Cortex of kidney (tissue), 1 donor: Measurements from ENCODE around the gene ZDHHC7.

Experiments used
- DNase-seq: peaks from one replicate; lab custom pipeline; 2025; lab: John Stamatoyannopoulos, UW

ZDHHC7 gene

DNA sequence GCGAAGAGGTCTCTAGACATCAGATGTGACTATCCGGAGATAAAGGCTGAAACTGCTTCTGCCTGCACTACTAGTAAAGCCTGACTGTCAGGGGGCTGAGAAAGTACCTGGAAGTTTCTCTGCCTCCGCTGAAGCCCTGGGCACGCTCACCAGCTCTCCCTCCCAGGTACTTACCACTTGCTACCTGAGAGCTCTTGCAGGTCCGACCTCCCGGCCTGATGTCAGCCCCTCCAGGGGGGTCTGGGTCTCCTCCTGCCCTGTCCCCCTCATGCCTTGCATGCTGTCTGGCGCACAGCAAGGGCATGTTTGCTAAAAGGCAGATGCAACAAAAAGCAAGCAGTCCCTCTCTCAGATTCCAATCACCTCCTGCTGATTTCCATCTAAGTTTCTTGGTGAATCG lies 17.4 kb downstream of the ZDHHC7 start:
- no peak for DNase-seq

DNA sequence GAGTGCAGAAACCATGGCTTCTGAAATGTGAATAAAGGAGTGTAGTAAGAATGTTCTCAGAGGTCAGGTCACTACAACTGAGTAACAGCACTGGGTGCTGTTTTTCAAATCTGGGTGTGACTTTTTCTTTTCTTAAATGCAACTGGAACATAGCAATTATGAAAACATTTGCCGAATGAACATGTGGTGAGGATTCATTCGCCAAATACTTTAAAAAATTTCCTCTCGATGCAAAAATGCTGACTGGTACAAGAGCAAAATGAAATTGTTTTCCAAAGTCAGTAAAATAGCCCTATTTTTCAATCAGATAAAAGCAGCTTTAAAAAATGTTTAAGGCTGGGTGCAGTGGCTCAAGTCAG lies 18.6 kb downstream of the ZDHHC7 start:
- DNase-seq = no peak

DNA sequence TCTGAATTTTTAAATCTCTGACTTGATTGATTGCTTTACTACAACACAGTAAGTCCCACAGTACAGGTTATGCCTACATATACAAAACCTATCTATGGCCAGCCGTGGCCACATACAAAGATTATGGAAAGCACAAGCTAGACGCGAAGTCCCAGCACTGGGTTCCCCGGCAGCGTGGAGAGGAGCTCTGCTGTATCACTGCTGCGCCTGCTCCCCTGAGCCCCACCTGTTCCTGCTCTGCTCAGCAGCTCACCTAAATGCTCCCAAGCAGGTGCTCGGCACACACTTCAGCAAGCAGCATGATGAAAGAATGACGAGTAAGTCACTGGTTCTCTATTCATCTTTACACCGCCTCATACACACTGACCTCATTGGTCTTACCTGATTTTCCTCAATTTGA lies 20.6 kb downstream of the ZDHHC7 start:
- no peak for DNase-seq

DNA sequence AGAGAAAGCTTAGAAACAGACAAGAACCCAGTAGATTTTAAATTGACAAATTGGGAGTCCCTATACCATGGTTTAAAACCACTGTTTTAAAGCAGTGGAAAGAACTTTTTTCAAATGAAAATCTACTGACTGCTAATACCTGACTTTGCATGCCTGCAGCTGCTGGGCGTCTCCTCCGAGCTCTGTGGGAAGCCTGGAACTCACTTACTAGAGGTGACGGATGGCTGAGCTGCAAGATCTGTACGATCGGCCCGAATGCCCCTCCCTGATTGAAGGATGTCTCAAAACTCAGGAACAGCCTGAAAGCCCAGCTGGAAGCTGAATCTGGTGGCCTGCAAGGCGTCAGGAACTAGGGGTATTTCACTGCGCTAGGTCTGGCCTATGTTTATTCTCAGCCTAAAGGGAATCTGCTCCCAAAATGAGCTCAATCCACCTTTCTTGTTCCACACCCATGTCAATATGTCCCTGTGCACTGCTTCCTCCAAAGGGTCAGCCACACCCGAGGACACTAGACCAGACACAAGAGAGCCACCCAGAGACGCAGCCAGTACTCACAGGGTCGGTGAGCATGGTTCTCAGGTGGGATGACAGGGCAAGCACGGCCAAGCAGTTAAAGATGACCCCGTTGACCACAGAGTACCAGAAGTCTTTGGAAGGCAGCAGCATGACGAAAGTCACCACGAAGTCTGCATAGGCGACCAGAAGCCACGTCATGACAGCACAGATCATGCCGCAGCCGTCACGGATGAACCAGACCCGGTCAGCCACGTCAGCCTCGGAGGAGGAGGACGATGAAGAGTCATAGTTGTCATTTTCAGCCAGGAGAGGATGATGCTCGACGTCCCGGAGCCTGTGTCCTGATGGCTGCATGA lies 21.4 kb downstream of the ZDHHC7 start:
- DNase-seq = no peak

DNA sequence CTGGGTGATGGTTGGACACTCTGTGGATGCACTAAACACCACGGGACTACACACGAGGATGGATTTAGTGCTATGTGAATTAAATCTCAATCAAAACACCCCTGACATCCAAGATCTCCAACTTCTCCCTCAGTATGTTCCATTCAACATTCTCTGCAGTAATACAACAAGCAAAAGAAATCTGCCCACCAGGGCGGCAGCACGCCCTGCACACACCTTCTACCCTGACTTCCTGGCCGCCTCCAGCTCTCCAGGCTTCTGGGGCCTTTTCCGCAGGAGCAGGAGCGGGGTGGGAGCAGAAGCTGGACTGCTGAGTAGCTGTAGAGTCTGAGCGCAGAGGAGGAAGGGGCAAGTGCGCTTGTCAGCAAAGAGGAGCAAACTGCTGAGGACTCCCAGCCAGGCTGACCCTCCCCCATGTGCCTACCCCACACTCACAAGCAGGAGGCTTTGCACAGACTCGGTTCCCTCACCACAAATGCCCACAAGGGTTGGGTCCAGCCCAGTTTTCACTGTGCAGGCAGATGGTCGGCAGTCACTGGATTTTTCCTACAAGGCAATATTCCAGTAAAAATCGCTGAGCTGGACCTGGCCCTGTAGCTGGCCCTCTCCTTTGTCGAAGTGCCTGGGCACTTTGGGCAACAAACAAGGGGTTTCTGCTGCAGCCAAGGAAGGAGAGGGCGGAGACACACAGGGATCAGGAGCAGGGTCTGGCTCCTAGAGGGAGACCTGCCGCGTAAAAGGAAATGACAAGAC lies 22.8 kb downstream of the ZDHHC7 start:
- DNase-seq = no peak

DNA sequence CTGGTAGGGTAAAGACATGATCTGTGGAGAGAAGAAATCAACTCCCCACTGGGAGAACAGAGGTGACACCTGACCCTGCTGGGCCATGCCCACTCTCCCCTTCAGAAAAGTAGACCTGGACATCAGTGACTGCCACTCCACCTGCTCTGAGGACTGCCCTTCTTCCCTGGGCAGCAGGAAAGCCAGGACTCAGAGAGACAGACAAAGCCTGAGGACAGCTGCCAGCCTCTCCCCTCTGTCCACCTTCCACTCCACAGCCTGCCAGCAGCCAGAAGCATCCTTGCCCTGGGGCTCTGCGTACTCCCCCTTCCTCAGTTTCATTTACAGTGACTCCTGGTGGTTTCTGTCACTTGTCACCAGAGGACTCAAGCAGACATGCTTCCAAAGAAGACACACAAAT lies 24.5 kb downstream of the ZDHHC7 start:
- DNase-seq = no peak

DNA sequence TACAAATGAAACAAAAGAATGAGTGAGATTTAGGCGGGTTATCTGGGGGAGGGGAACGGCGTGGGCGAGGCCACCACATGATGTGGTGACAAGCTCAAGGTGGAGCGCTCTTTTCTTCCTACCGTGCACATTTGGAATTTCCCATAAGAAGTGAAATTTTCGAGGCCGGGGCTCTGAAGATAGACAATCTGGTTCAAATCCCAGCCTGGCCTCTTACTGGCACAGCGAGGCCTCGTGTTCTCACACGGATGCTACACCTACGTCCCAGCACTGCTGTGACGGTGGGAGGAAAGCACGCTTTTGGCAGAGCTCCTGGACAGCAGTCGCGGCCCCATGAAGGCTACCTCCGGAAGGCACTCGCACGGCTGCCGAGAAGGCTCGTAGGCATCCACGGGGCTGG lies 25.2 kb downstream of the ZDHHC7 start:
- DNase-seq = no peak

DNA sequence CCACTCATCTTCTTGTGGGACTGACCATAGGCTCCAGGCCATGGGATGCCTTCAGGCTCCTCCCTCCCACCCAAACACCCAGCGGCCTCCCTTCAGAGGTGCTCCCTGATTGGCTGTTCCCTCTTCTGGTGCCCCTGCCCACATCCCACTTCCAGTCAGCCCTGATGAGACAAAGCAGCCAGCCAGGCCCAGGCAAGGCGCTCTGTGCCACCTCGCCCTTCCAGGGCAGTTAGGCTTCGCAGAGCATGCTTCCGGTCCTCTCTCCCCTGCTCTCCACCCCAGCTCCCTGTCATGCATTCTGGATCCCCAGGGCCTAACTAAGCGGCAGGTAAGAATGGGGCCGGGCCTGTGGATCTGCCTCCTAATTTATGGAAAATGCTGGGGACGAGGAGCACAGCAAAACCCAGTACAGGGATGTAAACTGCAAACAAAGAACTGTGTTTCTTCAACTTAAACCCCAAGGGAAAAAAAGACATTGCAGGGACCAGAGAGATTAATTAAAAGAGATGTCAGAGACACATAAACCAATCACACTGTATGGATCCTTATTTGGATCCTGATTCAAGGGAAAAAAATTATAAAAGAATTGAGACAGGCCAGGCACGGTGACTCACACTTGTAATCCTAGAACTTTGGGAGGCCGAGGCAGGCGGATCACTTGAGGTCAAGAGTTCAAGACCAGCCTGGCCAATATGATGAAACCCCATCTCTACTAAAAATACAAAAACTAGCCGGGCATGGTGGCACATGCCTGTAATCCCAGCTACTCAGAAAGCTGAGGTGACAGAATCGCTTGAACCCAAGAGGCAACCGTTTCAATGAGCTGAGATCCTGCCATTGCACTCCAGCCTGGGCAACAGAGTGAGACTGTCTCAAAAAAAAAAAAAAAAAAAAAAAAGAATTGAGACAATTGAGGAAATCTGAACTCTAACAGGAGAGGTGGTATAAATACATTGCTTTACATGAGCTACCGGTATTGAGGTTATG lies 26.0 kb downstream of the ZDHHC7 start:
- no peak for DNase-seq

DNA sequence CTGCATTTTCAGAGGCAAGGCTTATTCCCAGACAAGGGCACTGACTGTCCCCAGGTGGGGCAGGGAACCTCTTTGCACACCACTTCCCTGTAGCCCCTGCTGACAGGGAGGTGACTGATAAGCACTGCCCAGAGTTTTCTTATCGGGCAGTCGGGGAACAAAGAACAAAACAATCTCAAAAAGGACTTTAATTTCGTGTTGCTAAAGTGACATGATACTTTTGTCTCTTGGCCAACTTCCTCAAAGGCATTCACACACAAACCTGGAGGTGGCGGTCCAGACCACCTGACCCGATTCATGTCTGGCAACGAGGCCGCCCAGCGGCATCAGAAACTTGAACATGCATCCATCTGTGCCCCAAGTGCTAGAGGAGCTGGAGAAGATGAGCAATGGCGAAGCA lies 28.9 kb downstream of the ZDHHC7 start:
- no peak for DNase-seq

DNA sequence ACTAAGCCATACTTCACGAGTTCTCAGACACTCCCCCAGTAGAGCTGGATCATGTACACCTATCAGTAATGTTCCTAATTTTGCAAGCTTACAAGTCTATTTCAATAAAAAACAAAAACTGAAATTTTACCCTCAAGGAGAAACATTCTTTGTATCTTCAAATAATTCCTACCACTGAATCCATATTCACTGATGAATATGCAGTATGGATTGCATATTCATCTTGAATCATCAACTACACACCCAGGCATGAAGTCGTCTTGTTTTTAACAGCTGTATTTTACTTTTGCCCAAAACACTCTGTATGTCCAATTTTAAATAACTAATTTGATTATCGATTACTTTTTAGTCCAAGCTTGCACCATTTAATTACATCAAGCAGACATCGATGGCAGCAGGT lies 31.8 kb downstream of the ZDHHC7 start:
- no peak for DNase-seq

DNA sequence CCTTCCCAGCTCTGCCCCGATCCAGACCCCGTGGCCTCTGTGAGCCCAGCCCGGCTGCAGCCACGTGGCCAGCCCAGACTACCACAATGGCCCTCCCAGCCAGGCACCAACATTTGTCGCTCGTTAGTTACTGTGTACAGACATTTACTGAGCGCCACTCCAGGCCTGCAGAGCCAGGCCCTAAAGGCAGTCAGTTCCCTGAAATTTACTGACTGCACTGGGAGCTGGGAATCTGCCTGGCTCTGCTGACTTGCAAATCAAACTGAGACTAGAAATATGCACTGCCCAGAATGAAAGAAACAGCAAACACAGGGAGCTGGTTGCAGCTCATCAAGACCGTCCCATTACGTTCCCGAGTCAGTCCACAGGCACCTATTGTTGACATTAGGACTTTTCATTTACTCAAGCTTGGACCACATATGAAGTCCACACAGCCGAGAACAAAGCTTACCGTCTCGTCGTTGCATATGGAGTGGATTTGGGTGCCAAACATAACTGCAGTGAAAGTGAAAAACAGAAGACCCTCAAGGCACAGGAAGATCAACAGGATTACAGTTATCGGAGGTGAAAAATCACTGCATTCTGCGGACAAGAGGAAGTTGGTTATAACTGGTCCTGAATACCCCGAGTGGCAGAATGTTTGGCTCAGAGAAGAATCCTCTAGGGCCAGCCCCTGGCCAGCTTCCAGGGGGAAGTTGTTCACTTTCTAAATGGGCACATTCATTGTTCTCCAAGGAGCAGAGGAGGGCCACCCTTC lies 34.5 kb downstream of the ZDHHC7 start:
- no peak for DNase-seq

DNA sequence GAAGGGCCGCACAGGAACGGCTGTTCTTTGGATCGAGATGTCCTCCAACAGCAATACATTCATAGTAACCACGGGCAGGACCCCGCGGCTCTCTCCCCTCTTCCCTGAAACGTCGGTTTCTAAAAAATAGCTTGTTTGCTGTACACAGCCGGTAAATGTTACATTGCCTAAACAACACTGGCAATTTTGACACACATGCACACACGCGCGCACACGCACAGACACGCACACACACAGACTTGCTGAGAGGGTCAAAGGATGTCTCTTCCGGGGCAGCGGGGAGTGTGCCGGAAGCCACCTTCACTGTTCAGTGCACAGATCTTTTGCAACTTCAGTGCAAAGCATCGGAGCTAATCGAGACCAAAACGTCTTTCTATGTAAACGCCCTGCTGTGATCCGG lies 35.8 kb downstream of the ZDHHC7 start:
- DNase-seq = no peak

DNA sequence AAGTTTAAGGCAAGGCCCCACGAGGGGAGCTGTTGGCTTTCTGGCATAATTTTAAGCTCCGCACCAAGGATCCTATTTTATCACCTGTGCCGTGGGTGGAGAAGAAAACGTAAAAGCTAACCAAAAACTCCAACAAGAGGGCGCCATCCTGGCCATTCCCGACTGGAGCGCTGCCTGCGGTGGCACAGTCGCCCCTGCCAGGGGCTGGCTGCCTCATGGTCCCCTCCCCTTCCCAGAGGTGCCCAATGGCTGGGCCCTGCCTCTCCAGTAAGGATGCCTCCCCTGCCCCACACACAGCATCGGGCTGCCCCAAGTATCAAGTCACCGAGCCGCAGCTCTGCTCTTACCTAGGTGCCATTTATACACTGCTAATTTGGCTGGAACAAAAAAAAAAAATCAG lies 36.3 kb downstream of the ZDHHC7 start:
- DNase-seq = no peak

DNA sequence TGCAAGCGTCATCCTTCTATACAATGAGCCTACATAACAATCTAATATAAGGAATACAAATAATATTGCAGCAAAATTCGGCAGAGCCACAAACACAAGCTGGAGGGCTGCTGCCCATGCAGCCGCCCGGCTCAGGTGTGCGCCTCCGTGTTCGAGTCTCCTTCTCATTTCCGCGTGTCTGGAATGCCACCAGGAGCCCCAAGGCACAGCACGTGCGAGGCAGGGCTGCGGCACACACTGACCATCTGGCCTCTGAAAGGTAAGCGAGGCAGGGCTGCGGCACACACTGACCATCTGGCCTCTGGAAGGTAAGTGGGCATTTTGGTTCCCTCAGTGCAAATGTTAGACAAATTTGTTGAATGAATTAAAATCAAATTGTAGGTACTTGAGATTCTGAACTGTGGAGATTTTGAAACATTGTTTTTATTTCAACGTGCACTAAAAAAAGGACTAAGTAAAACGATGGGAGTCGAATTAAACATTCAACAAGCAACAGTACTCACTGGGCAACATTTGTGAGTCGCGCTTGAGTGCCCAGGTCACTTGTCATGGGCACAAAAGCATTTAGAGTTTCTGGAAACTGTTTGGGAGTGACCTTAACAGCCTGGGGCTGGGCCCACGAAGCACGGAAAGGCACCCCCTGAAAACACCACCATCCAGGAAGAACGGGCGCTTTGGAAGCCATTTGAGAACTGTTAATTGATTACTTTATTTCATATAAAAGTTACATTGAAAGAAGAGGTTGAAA lies 37.4 kb downstream of the ZDHHC7 start:
- DNase-seq = no peak

DNA sequence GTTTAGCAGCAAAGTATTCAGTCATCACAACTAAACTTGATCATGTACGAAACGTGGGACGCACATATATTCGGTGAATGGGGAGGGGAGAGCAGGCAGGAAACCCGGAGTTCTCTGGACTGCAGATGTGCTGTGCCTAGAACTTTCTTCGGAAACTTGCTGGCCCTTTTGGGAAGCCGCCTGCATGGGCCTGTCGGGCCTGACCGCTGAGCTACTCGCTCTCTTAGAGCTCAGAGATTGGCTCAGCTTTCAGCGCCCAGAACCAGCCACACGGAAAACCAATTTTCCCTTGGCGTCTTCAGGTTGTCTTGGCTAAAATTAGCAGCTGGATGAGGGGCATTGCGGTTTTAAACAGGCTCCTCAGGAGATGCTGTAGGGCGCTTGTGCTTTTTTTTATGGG lies 38.1 kb downstream of the ZDHHC7 start:
- DNase-seq = no peak

DNA sequence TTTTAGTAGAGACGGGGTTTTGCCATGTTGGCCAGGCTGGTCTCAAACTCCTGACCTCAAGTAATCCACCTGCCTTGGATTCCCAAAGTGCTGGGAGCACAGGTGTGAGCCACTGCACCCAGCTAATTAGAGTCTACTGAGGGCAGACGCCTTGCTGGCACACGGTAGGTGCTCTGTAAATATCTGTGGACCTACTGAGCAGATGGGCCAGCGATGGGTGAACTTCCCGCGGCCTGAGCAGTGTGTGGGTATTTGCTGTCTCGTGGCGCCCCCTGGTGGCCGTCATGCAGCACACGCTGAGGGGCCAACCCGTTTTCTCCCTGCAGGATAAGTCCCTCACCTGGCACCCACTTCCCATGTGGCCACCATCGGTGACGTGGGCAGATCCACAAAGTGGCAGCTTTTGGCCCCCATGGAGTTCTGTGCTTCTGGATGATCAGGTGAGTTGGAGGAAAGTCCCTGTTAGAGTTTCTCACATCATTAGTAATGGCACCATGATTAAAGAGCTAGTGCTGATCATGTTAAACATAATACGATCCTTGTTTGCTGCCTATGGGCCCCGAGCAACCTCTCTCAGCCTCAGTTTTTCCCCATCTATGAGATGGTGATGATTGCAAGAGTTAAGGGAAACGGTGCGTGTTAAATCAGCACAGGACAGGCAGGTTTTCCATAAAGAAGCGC lies 40.7 kb downstream of the ZDHHC7 start:
- no peak for DNase-seq

DNA sequence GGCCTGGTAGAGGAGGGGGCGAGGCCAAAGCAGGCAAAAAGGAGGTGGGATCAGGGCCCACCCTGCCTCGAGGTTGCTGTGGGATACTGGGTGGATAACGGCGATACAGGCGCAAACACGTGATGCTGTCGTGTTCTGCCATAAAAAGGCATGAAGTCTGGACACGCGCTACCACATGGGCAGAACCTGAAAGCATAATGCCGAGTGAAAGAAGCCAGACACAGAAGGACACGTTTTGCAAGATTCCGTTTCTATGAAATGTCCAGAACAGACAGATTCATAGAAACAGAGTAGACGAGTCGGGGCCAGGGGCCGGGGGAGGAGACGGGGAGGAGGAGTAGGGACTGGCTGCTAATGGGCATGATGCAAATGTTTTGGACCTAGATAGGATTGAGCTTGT lies 43.5 kb downstream of the ZDHHC7 start:
- no peak for DNase-seq

DNA sequence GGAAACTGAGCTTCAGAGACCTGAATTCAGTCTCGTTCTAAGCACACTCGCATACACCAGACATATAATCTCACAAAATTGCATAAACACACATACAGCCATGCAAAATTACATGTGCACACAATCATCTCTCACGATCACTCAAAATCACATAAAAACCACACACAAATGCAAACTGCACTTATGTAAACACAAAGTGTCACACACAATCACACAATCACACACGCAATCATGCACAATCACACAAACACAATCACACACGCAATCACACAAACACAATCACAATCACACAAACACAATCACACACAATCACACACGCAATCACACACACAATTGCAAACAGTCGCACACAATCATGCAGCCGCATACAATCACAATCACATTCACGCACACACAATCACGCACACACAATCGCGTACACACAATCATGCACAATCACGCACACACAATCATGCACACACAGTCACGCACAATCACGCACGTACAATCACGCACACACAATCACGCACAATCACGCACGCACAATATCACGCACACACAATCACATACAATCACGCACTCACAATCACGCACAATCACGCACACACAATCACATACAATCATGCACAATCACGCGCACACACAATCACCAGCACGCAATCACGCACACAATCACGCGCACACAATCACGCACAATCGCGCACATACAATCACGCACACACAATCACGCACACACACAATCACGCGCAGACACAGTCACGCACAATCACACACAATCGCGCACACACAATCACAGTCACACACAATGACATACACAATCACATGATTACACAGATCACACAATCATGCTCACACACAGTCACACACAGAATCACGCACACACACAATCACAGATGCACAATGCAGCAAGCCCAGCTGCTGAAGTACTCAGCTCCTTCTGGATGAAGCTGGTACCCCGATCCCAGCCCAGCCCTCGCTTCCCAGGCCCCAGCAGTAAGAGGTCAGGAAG lies 45.6 kb downstream of the ZDHHC7 start:
- DNase-seq = no peak
